22Rv1 (cell line): ENCODE measurements around the gene CAPN15.

Experiments used
- ZFX ChIP-seq: fragments of 450-650 bp; IDR thresholded peaks from 2 replicates; pipeline ENCODE4 v1.6.1; 2017; ENCODE audit warnings: antibody characterized with exemption, borderline replicate concordance
- TF ChIP-seq, protein P1 (sequence below): fragments of 450-650 bp; IDR thresholded peaks from 2 replicates; pipeline ENCODE4 v1.5.1; 2017; ENCODE audit warnings: mild to moderate bottlenecking

DNA sequence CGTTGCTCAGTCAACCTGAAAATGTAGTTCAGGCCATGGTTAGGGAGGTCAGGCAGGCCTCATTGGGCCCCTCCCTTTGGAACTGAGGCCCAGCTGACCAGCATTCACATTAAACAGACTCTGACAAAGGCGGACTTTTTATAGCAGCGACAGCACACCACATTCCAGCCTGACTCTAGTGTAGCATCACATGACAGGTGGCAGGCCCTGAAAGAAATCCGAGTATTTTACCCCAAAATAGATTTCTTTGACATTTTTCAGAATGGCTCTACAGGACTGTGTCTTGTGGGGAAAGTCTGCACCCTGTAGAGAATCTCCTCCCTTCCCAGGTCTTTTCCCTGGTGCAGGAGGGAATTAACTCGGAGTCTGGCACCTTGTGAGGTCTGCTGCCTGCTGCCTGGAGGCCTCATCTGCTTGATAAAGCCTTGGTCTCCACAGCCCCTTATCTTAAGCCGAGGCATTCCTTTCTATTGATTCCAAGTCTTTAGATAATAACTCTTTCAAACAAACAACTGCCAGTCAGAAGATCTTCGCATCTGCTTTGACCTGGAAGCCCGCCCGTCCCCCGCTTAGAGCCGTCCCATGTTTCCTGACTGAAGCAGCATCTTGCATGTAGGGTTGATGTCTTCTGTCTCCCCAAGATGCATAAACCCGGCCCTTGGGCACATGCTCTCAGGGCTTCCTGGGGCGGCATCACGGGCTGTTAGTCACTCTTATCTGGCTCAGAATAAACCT, 44.0 kb upstream of the CAPN15 start:
- TF ChIP-seq, protein P1, sequence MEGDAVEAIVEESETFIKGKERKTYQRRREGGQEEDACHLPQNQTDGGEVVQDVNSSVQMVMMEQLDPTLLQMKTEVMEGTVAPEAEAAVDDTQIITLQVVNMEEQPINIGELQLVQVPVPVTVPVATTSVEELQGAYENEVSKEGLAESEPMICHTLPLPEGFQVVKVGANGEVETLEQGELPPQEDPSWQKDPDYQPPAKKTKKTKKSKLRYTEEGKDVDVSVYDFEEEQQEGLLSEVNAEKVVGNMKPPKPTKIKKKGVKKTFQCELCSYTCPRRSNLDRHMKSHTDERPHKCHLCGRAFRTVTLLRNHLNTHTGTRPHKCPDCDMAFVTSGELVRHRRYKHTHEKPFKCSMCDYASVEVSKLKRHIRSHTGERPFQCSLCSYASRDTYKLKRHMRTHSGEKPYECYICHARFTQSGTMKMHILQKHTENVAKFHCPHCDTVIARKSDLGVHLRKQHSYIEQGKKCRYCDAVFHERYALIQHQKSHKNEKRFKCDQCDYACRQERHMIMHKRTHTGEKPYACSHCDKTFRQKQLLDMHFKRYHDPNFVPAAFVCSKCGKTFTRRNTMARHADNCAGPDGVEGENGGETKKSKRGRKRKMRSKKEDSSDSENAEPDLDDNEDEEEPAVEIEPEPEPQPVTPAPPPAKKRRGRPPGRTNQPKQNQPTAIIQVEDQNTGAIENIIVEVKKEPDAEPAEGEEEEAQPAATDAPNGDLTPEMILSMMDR: no peak
- TF ChIP-seq ZFX: no peak
